Right lobe of liver (tissue), 6 donors: ENCODE measurements around the gene SCGB2B2. TPM values are rescaled to one million over a fixed set of nuclear protein-coding genes. Genes with fewer than 3 reads are reported as not detected.
"Not testable (repeated sequence)": the region's sequence is repeated elsewhere in the genome, so short reads cannot be mapped to it uniquely, and the experiment has no call there.

Source experiments
- ATAC-seq, 4 donors: fragments of 200-7000 bp; cut with Tn5 transposase; one replicate each; pipeline ENCODE4 v1.9.1; 2020; ENCODE audit warnings: mild to moderate bottlenecking in 4 of 4, moderate library complexity in 4 of 4
- DNase-seq, 3 donors: peaks; one replicate each; pipeline ENCODE4 v3.0.0-alpha.2; 2020
- H3K27ac ChIP-seq, 3 donors: fragments of 200-600 bp; one replicate each; pipeline ENCODE4 v1.8.0; 2022
- H3K27me3 ChIP-seq, 2 donors: fragments of 200-600 bp; one replicate each; pipeline ENCODE4 v1.8.0; 2022
- H3K36me3 ChIP-seq, 4 donors: fragments of 200-600 bp; sonication (generic) in 1 of 4; one replicate each; pipeline versions ENCODE4 v1.5.1 to v1.8.0; 2017 to 2022; ENCODE audit warnings: control low read depth in 1 of 4
- H3K4me1 ChIP-seq, 4 donors: fragments of 200-600 bp; sonication (generic) in 1 of 4; one replicate each; pipeline versions ENCODE4 v1.5.1 to v1.8.0; 2017 to 2022; ENCODE audit warnings: control low read depth in 1 of 4
- H3K4me3 ChIP-seq, 3 donors: fragments of 200-600 bp; one replicate each; pipeline ENCODE4 v1.8.0; 2022
- H3K9me3 ChIP-seq, 4 donors: fragments of 200-600 bp; sonication (generic) in 1 of 4; one replicate each; pipeline versions ENCODE4 v1.5.1 to v1.8.0; 2017 to 2022; ENCODE audit warnings: control low read depth in 1 of 4
- POLR2A ChIP-seq: fragments of 450-650 bp; IDR thresholded peaks from one replicate; pipeline ENCODE4 v1.6.1; 2017; ENCODE audit warnings: antibody characterized with exemption, mild to moderate bottlenecking
- WGBS: methylation state at CpG from one replicate; pipeline ENCODE4 v1.1.6; 2018; ENCODE audit warnings: low coverage, low lambda C conversion rate; ENCODE audit not compliant: insufficient coverage; ENCODE audit errors: missing lambda C conversion rate; 5-methylcytosine and 5-hydroxymethylcytosine counted together
- intact Hi-C, 2 donors: fragments of 100-400 bp; cut with DNase I; formaldehyde crosslinking; loops; one replicate each; pipeline versions ENCODE4 v1.11.2 to v1.14.1; 2022
- total RNA-seq, 6 experiments: library from RNA; depleted of rRNA in 2 of 6; stranded (reverse); fragments of >200 nt in 2 of 6; fragmentation: NEBNext Ultra II Directional in 3 of 6; extraction: Animal tissue kit (Norgen Biotek cat#: 25700) in 3 of 6; gene quantifications; one replicate each; pipeline versions ENCODE4 v1.1.0 to v1.2.4, GENCODE V29; 2016 to 2023
- TF ChIP-seq, protein P1 (sequence below), 4 donors: fragments of 200-600 bp in 3 of 4; fragments of 450-650 bp in 1 of 4; IDR thresholded peaks; one replicate each; pipeline versions ENCODE4 v1.5.1 to v1.8.0; 2016 to 2022; ENCODE audit warnings: antibody characterized with exemption in 4 of 4, mild to moderate bottlenecking in 2 of 4
- donor health status: DM: no; HTN: yes; CAD: no.
- donor health status: DM: no; HTN: no; CAD: no.
- donor health status: DM: no; HTN: no; CAD: no.
- donor health status: DM: no; HTN: yes; CAD: no.
- donor health status: DM: no; HTN: yes; CAD: no.

Gene SCGB2B2
- total RNA-seq, 6 experiments from 2014 or later: 0.20 to 0.68 (median 0.39) TPM

DNA sequence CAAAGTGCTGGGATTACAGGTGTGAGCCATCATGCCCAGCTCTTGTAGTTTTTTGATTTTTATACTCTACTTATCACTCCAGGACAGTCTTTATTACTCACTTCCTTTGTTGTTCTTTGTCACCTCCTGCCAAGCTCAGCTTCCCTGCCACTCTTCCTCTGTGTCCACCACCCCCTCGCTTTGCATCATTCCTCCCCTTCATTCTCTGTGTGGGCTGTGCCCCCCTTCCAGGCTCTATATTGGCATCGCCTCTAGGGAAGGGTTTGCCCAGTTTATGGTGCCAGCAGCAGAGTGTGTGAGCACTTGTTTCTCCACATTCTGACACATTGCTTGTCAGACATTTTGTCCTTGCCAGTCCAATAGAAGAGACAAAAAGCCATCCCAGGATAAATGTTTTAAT lies 15.6 kb upstream of the SCGB2B2 start:
- DNase-seq (no peak), ATAC-seq (no peak)
- Histone ChIP-seq H3K9me3 (no peaks in the 10 kb centered on the region), H3K27me3 (no peaks in the 10 kb centered on the region), H3K4me3 (no peak overlapping the region), H3K4me1 (no peaks in the 10 kb centered on the region), H3K27ac (no peak overlapping the region), H3K36me3 (no peaks in the 10 kb centered on the region)
- intact Hi-C loops: no loop called here
- 33% methylated on average over 1 of the region's 2 CpGs for WGBS
- TF ChIP-seq, protein P1, sequence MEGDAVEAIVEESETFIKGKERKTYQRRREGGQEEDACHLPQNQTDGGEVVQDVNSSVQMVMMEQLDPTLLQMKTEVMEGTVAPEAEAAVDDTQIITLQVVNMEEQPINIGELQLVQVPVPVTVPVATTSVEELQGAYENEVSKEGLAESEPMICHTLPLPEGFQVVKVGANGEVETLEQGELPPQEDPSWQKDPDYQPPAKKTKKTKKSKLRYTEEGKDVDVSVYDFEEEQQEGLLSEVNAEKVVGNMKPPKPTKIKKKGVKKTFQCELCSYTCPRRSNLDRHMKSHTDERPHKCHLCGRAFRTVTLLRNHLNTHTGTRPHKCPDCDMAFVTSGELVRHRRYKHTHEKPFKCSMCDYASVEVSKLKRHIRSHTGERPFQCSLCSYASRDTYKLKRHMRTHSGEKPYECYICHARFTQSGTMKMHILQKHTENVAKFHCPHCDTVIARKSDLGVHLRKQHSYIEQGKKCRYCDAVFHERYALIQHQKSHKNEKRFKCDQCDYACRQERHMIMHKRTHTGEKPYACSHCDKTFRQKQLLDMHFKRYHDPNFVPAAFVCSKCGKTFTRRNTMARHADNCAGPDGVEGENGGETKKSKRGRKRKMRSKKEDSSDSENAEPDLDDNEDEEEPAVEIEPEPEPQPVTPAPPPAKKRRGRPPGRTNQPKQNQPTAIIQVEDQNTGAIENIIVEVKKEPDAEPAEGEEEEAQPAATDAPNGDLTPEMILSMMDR (IDR thresholded peaks at IDR 0.05): no peak
- no peak for TF ChIP-seq POLR2A

- no peaks in the 10 kb centered on the region for H3K4me1 ChIP-seq
- no peak overlapping the region for H3K4me3 ChIP-seq
- H3K9me3 ChIP-seq: peaks cover 0 to 6% (median under 1%) of the 10 kb centered on the region in 4 donors
- H3K27me3 ChIP-seq: no peaks in the 10 kb centered on the region
- peaks cover 0 to 2% (median 0%) of the 10 kb centered on the region in 4 donors for H3K36me3 ChIP-seq
- WGBS: 56% methylated on average over 3 of the region's 3 CpGs
- no peak for TF ChIP-seq POLR2A
- TF ChIP-seq, protein P1 (IDR thresholded peaks at IDR 0.05): no peak
- no peak for DNase-seq
- intact Hi-C loops: no loop called here
- no peak overlapping the region for H3K27ac ChIP-seq
- ATAC-seq: no peak
These were observed 13.4 kb upstream of the SCGB2B2 start for GRCh38 chr19:34690372-34690771.

DNA sequence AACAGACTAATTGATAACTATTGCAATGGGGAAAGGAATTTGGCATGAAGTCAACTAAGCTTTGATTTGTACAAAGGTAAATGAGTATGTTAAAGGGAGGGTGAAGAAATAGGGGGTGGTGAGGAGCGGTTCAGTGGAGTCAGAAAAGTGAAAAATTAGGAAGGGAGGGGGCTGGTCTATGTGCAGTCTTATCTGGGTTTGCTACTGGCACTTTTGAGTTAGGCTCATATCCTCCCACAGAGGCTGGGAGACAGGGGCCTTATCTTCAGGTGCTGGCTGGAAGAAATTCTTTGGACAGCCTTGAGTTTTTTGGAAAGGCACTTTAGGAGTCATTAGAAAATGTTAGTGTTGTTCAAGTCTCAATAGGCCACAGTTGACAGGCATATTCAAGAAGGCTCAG lies 11.6 kb upstream of the SCGB2B2 start:
- Histone ChIP-seq H3K36me3 (peaks cover 0 to 12% (median 2%) of the 10 kb centered on the region in 4 donors), H3K4me1 (no peaks in the 10 kb centered on the region), H3K27me3 (no peaks in the 10 kb centered on the region), H3K9me3 (peaks cover 0 to 11% (median 6%) of the 10 kb centered on the region in 4 donors), H3K4me3 (no peak overlapping the region), H3K27ac (no peak overlapping the region)
- no peak for DNase-seq
- ATAC-seq: no peak
- WGBS: 82% methylated on average over 1 of the region's 1 CpG
- intact Hi-C loops: no loop called here
- TF ChIP-seq POLR2A: no peak
- TF ChIP-seq, protein P1 (IDR thresholded peaks at IDR 0.05): no peak

DNA sequence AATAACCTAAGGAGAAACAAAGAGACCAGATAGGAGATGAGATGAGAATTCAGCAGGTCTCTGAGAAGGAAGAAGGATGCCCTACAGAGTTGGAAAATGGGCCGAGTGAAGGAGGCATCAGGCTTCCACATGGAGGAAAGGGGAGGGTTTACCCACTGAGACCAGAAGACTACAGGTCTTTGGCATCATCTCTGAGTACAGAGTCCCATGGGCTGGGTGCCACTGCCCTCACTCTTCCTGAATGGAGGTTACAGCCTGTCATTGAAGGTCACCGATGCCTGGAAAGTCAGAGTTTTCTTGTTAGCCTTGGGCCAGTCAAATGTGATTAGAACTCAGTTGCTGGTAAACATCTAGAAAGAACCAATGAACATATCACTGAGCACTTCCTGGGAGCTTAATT lies 10.4 kb upstream of the SCGB2B2 start:
- H3K9me3 ChIP-seq: peaks cover 0 to 11% (median 6%) of the 10 kb centered on the region in 4 donors
- no peak overlapping the region for H3K27ac ChIP-seq
- H3K36me3 ChIP-seq: peaks cover 0 to 24% (median 12%) of the 10 kb centered on the region in 4 donors
- no peaks in the 10 kb centered on the region for H3K27me3 ChIP-seq
- DNase-seq (peak in 1 of 3 donors; percentile 52), ATAC-seq (peak in 2 of 4 donors; percentile 38 to 68)
- intact Hi-C loops: no loop called here
- TF ChIP-seq POLR2A: no peak
- TF ChIP-seq, protein P1 (IDR thresholded peaks at IDR 0.05): no peak
- H3K4me1 ChIP-seq: no peaks in the 10 kb centered on the region
- H3K4me3 ChIP-seq: no peak overlapping the region
- WGBS: 44% methylated on average over 2 of the region's 2 CpGs

- 93% methylated on average over 5 of the region's 5 CpGs for WGBS
- no peak overlapping the region for H3K27ac ChIP-seq
- DNase-seq: no peak
- TF ChIP-seq POLR2A: no peak
- TF ChIP-seq, protein P1 (IDR thresholded peaks at IDR 0.05): no peak
- intact Hi-C loops: no loop called here
- H3K27me3 ChIP-seq: no peaks in the 10 kb centered on the region
- no peaks in the 10 kb centered on the region for H3K4me1 ChIP-seq
- H3K4me3 ChIP-seq: no peak overlapping the region
- H3K9me3 ChIP-seq: peaks cover 0 to 12% (median 6%) of the 10 kb centered on the region in 4 donors
- peaks cover 0 to 25% (median 16%) of the 10 kb centered on the region in 4 donors for H3K36me3 ChIP-seq
- ATAC-seq: no peak
These were observed 9.5 kb upstream of the SCGB2B2 start for GRCh38 chr19:34686455-34686854.

GRCh38 chr19:34685266-34685665 lies 8.3 kb upstream of the SCGB2B2 start:
- WGBS: 100% methylated on average over 5 of the region's 5 CpGs
- intact Hi-C loops: not testable (repeated sequence)

More at GRCh38 chr19:34685266-34685665, 8.3 kb upstream of the SCGB2B2 start:
- H3K4me3 ChIP-seq, H3K27ac ChIP-seq, H3K27me3 ChIP-seq, DNase-seq, H3K4me1 ChIP-seq, ATAC-seq: not testable (repeated sequence)
- Histone ChIP-seq H3K9me3 (peaks cover 0 to 16% (median 12%) of the 10 kb centered on the region in 4 donors), H3K36me3 (peaks cover 0 to 30% (median 20%) of the 10 kb centered on the region in 4 donors)
